ENCODE data around the gene NNAT. TPM values are rescaled to one million over a fixed set of nuclear protein-coding genes. Genes with fewer than 3 reads are reported as not detected.
"Not testable (repeated sequence)": the region's sequence is repeated elsewhere in the genome, so short reads cannot be mapped to it uniquely, and the experiment has no call there.

Gene NNAT
- total RNA-seq, 1 donor from 2014 or later: 0.35 TPM

DNA sequence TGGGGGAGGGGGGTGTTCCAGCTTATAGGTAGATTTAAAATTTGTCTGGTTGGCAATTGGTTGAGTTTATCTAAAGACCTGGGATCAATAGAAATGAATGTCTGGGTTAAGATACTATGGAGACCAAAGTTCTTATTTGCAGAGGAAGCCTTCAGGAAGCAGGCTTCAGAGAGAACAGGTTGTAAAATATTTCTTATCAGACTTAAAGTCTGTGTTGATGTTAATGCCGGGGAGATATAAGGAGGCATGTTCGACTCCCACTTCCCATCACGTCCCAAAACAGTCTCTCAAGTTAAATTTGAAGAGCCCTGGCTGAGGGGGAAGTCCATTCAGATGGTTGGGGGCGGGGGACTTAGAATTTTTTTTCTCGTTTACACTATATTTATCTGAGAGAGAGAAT, 19.0 kb downstream of the NNAT start:
- DNase-seq (ENCODE audit: low read depth): no peak

DNA sequence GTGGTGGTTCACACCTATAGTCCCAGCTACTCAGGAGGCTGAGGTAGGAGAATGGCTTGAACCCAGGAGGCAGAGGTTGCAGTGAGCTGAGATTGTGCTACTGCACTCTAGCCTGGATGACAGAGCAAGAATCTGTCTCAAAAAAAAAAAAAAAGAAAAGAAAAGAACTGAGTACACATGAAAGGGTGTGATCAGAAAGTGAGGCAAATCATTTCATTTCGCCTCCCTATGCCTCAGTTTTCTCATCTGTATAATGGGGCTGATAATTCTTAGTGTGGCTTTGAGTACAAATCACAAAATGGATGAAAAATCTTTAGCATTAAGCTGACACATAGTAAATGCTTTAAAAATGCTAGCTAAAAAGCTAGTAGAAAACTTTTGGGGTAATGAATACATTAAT, 19.8 kb downstream of the NNAT start:
- not testable (repeated sequence) for DNase-seq (ENCODE audit: low read depth)

DNA sequence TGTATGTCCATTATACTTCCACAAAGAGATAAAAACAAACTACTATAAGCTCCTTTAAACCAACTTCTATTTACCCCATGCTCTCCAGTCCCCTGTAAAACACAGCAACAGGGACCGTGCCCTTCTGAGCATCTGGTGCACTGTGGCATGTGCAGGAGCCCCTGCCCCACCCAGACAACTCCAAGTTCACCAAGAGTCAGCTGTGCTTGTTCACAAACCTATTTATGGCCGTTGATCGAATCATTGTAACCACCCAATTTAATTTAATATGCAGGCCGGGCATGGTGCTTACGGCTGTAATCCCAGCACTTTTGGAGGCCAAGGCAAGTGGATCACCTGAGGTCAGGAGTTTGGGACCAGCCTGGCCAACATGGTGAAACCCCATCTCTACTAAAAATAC, 20.3 kb downstream of the NNAT start:
- no peak for DNase-seq (ENCODE audit: low read depth)

DNA sequence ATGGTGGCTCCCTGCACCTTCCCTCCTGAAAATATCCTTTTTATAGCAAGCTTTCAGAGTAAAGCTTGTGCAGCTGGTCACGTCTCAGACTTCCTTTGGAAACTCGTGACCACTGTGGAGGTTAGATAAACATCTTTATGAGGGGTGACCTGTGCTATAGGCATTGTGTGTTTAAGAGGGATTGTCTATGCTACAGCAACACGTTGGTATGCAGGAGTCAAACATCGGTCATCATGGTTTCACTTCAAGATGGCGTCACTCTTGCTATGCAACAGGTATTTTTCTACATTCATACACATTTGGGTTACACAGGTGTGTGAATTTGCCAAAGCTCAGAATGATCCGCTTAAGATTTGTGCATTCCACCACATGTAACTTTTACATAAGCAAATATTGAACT, 21.2 kb downstream of the NNAT start:
- DNase-seq (ENCODE audit: low read depth): peak; percentile 25

DNA sequence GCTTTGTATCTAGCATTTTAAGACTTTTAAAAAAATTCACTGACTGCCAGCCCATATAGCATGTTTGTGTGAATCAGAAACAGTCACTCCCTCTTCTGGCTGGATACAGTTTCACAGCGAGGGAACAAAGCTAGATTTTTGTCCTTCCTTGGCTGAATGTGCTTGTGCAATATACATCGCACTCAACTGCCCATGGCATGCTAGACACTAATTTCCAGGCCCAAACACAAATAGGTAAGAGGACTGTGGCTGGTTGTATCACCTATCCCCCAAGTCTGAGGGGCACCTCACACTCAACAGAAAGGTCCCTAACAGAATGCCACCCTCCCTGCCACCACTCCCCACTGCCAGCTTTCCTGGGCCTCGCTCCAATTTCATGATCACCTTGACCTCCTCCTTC, 22.8 kb downstream of the NNAT start:
- DNase-seq (ENCODE audit: low read depth): peak; percentile 53

- no peak for DNase-seq (ENCODE audit: low read depth)
Observed at GRCh38 chr20:37544386-37544785, 23.3 kb downstream of the NNAT start.

DNA sequence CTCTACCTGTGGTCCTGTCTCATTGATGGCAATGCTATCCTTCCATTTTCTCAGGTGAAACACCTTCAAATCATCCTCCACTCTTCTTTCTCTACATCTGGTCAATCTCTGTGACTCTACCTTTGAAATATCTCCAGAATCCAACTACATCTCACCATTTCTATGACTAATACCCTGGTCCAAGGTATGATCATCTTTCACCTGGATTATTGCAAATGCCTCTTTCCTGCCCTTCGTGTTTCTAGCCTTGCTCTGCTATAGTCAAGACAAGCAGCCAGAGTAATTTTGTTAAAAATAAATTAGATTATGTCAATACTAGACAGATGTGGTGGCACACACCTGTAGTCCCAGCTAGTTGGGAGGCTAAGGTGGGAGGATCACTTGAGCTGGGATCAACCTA, 24.5 kb downstream of the NNAT start:
- DNase-seq (ENCODE audit: low read depth): no peak

DNA sequence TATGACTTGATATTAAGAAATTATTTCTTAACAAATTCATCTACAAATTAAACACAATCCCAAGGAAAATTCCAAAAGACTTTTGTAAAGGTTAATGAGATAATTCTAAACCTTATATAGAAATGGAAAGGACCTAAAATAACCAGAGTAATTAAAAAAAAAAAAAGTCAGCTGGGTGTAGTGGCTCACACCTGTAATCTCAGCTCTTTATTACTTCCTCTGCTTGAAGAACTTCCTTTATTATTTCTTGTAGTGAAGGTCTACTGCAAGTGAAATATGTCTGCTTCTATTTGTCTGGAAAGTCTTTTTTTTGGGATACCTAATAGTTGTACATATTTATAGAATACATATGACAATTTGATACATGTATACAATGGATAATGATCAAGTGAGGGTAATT, 26.9 kb downstream of the NNAT start:
- DNase-seq (ENCODE audit: low read depth): no peak

DNA sequence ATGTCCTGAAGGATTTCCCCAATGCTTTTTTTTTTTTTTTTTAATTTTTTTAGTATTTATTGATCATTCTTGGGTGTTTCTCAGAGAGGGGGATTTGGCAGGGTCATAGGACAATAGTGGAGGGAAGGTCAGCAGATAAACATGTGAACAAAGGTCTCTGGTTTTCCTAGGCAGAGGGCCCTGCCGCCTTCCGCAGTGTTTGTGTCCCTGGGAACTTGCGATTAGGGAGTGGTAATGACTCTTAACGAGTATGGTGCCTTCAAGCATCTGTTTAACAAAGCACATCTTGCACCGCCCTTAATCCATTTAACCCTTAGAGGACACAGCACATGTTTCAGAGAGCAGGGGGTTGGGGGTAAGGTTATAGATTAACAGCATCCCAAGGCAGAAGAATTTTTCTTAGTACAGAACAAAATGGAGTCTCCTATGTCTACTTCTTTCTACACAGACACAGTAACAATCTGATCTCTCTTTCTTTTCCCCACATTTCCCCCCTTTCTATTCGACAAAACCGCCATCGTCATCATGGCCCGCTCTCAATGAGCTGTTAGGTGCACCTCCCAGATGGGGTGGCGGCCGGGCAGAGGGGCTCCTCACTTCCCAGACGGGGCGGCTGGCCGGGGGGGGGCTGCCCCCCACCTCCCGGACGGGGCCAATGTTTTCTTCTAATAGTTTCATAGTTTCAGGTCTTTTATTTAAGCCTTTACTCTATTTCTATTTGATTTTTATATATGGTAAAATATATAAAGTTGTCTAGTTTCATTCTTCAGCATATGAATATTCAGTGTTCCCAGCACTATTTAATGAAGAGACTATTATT, 29.3 kb downstream of the NNAT start:
- DNase-seq (ENCODE audit: low read depth): not testable (repeated sequence)

GRCh38 chr20:37551660-37552059, 30.6 kb downstream of the NNAT start:
- not testable (repeated sequence) for DNase-seq (ENCODE audit: low read depth)

DNA sequence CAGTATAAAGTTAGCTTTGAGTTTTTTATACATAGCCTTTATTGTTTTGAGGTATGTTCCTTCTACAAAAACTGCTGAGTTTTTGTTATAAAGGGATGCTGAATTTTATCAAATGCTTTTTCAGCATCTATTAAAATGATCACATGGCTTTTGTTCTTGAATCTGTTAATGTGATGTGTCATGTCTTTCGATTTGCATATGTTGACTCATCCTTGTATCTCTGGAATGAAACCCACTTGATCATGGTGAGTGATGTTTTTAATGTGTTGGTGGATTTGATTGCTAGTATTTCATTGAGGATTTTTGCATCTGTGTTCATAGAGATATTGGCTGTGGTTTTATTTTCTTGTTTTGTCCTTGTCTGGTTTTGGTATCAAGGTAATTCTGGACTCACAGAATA, 31.4 kb downstream of the NNAT start:
- peak; percentile 38 for DNase-seq (ENCODE audit: low read depth)

- DNase-seq (ENCODE audit: low read depth): not testable (repeated sequence)
Observed at GRCh38 chr20:37554721-37555298, 33.8 kb downstream of the NNAT start.

GRCh38 chr20:37556538-37556937, 35.5 kb downstream of the NNAT start:
- DNase-seq (ENCODE audit: low read depth): no peak

DNA sequence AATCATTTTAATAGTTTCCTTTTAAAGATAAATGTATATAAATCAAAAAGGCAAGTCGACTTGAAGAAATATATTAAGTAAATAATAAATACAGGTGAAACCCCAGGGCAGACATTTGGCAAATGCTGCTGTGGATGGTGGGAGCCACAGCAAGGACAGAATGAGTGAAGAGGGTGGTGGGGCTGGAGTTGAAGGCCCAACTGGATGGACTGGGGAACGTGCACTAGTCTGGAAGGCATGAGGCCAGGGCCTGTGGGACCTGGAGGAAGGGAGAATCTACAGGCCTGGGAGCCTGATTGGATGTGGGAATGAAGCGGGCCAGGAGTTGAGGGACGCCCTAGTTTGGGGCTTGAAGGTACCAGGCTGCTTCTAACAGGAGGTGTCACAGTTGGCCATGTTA, 37.3 kb downstream of the NNAT start:
- DNase-seq (ENCODE audit: low read depth): no peak

GRCh38 chr20:37558779-37559178, 37.7 kb downstream of the NNAT start:
- DNase-seq (ENCODE audit: low read depth): no peak

DNA sequence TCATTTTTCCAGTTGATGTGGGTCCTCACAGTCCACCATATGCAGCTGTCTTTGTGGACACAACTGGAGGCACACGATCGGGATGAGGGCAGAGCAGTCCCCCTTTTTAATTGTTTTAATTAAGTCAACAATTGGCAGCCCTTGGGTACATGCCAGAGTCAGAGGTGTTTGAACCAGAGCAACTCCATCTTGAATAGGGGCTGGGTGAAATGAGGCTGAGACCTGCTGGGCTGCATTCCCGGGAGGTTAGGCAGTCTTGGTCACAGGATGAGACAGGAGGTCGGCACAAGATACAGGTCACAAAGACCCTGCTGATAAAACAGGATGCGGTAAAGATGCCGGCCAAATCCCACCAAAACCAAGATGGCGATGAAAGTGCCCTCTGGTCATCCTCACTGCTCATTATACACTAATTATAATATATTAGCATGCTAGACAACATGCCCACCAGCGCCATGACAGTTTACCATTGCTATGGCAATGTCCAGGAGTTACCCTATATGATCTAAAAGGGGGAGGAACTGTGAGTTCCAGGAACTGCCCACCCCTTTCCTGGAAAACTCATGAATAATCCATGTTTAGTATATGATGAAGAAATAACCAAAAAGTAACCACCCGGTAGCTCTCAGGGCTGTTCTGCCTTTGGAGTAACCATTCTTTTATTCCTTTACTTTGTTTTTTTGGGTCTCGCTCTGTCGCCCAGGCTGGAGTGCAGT, 38.4 kb downstream of the NNAT start:
- DNase-seq (ENCODE audit: low read depth): no peak

DNA sequence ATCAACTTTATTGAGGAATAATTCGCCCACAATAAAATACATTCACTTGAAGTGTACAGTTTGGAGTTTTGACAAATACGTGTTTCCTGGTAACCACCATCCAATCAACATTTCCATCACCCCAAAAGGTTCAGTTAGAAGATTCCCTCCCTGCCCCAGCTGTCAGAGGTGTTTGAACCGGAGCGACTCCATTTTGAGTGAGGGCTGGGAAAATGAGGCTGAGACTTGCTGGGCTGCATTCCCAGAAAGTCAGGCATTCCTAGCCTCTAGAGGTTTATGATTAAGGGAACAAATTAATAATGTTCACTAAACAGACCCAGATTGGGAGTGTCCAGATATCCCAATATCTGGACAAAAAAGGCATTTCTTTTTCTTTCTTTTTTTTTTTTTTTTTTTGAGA, 39.6 kb downstream of the NNAT start:
- DNase-seq (ENCODE audit: low read depth): no peak

GRCh38 chr20:37562695-37563480, 41.8 kb downstream of the NNAT start:
- DNase-seq (ENCODE audit: low read depth): no peak

DNA sequence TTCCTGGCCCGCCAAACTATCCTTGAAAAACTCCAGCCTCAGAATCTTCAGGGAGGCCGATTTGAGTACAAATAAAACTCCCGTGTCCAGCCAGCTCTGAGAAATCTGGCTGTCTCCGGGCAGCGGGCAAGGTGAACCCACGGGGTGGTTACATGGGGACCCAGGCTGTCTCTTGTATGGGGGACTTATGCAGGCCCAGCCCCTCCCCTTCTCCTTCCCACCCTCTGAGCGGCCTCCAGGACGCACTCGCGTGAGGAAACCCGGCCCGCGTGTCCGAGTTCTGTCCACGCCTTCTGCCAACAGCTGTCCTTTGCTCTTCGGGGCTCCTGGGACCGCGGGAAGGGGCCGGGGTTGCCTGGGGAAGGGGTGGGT, 43.0 kb downstream of the NNAT start:
- no peak for DNase-seq (ENCODE audit: low read depth)

GRCh38 chr20:37564388-37565133, 43.5 kb downstream of the NNAT start:
- DNase-seq (ENCODE audit: low read depth): no peak

DNA sequence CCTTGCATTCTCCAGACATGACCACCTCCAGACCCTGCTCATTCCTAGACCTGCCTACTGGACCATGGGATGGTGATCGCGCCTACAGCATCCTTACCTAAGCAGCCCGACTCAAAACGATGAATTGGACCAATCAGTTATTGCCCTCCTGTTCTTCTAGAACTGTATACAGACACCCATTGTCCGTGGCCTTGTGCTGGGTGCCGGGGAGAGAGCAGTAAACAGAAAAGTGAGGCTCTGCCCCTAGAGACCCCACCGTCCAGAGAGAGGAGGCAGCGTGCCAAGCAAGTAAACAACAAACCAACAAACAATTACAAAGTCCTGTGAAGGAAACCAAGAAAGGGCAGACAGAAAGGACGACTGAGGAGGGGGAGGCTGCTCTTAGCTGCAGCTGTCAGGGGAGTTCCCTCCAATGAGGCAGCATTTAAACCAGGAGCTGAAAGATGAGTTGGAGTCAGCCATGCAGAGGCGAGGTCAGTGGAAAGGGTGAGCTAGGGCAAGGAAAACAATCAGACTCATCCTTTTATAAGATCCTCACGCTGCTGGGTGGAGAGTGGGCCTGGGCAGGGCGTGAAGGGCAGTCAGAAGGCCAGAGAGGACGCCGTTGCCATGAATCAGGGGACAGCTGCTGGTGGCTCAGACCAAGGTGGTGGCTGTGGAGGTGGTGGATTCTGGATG, 44.2 kb downstream of the NNAT start:
- DNase-seq (ENCODE audit: low read depth): peak; percentile 19

All from renal cortical epithelial cell (primary cell).